T-helper 1 cell (primary cell): ENCODE data around the gene CLDN6.

Experiments
- DNase-seq, 5 donors: peaks; one replicate each; pipeline ENCODE4 v3.0.0-alpha.2; 2012 to 2020

The CLDN6 gene

DNA sequence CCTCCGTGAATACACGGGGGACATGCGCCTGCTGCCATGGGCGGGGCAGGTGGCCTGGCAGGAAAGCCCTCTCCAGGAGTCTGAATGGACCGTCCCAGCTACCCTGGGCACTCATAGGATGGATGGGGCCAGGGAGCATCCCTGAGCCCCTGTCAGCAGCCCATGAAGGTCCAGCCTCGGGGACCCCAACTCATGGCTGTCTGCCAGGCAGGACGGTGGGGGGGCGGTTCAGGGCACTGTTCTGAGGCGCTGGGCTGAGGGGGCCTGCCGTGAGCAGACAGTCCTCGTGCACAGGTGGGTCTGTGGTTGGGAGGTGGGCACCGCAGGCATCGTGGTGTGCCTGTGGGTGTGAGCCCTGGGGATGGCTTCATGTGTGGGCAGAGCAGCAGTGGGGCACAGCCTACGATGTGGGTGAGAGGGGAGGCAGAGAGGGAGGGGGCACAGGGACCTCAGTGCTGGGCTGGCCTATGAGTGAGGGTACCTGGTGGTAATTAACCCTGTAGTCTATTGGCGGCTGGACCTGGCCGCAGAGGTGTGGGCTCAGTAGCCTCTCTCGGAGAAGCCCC, 31.3 kb downstream of the CLDN6 start:
- no peak for DNase-seq

DNA sequence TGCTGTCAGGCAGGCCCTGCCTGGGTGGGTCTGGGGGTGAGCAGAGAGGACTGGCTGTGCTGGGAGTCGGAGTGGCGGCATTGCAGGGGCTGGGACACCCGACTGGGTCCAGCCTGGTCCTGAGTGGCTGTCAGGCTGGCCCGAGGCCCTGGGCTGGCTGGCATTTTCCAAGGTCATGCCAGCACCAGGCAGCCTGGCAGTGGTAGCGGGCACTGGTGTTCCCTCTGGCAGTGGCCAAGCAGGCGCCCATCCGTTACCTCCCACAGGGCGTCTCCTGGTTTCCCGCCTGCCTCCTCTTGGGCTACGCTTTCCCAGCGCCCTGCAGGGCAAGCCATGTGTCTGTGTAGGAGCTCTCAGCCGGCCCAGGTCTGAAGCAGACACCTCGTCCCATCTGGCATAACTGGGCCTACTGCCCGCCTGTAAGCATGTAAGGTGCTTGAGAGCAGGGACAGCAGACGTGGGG, 32.1 kb downstream of the CLDN6 start:
- no peak for DNase-seq

DNA sequence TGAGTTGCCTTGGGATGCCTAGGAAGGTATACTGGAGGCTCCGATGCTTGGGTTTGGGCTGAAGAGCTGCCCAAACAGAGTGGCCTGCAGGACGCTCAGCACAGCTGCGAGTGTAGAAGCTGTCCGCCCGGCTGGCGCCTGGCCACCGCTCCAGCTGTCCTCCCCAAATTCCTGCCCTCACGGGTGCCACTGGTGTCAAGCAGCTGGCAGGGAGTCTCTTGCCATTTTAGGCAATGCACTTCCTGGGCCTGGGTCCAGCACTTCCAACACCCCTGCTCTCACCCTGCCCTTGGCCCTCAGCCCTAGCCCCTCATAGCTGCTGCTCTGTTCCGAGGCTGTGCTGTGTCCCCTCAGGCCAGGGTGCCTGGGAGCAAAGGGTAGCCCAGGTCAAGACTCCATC, 32.5 kb downstream of the CLDN6 start:
- no peak for DNase-seq

DNA sequence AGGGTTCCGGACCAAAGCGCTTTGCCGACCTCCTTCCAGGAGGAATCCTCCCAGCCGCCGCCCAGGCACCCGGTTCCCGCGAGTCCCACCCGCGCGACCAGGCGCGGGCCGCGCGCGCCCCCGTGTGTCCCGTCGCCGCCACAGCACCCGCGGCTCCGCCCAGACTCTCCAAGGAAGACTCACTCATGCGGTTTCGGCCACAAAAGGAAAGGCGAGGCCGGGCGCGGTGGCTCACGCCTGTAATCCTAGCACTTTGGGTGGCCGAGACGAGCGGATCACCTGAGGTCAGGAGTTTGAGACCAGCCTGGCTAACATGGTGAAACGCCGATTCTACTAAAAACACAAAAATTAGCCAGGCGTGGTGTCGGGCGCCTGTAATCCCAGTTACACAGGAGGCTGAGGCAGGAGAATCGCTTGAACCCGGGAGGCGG, 34.3 kb downstream of the CLDN6 start:
- DNase-seq: peak; percentile 39 to 62 (median 51)

DNA sequence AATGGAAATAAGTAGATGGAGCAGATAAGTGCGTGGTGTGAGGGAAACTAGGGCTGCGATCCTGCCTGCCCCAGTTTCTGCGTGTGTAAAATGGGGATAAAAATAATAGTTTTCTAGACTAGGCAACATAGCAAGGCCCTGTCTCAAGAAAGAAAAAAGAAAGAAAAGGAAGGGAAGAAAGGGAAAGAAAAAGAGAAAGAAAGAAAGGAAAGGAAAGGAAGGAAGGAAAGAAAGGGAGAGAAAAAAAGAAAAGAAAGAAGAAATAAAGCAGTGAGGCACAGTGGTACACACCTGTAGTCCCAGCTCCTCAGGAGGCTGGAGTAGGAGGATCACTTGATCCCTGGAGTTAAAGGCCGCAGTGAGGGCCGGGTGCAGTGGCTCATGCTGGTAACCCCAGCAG, 35.6 kb downstream of the CLDN6 start:
- no peak for DNase-seq

DNA sequence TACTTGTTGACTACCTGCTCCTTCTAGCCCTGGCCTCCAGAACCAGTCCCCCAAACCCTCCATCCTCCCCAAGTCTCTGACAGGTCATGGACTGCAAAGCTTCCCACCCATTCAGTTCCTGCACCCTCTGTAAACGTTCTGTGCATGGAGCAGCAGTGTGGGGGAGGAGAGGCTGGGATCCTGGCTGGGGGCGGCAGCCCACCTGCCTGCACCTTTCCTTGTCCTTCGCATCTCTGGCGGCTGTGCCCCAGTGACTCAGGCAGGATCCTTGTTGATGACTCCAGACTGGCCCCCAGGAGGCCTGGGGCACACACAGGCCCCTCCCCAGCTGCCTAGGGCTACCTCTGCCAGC, 36.1 kb downstream of the CLDN6 start:
- no peak for DNase-seq

DNA sequence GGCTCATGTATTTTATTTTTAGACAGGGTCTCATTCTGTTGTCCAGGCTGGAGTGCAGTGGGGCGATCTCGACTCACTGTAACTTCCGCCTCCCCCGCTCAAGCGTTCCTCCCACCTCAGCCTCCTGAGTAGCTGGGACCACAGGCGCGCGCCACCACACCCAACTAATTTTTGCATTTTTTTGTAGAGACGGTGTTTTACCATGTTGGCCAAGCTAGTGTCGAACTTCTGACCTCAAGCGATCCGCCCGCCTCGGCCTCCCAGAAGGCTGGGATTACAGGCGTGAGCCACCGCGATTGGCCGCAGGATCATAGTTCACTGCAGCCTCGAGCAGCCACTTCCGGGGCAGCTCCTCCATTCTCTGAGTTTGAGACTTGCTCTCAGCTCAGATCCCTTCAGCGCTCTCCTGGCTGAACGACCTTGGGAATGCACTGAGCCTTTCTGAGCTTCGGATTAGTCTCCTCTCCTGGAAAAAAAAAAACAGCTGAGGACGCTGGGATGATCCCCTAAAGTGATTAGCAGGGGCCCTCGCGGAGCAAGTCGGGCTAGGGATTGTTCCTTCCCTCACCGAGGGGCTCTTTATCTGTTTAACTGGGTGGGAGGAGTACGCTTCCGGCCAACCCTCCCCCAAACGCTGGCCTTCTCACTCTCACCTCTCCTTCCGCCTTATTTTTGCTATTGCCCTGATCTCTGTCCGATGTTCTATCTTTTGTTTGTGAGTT, 36.6 kb downstream of the CLDN6 start:
- DNase-seq: no peak

DNA sequence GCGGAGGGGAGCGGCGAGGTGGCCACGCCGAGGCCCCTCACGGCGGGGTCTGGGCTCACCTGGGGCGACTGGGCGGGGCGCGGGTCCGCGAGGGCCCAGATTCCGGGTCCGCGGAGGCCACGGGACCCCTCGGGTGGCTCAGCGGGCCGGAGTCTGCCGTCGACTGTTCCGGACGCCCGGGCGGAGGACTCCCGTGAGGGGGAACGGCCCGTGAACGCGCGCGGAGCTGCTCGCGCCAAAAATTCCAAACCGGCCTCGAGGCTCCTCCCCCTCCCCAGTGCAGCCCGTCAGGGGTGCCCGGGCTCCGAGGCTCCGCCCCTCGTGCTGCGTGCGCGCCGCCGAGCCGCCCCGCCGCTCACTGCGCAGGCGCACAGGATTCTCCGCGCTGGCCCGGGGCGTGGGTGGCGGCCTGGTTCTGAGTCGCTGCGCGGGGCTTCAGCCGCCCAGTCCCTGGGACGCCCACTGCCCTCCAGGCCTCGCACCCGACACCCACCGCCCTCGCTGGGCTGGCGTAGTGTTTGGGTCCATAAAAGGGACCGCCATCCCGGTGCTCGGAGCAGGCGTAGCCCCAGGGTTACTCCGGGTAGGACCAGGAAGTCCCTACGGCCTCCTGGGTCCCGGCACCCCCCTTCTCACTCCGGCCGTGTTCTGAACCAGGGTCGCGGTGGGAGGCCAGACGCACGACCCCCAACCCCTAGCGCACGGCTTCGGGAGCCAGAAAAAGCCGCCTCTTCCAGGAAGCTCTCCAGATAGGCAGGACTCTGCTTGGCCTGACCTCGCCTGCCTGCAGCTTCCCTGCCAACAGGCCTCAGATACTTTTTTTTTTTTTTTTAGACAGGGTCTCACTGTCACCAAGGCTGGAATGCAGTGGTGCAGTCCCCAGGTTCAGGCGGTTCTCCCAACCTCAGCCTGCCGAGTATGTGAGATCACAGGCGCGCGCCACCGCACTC, 37.5 kb downstream of the CLDN6 start, which contains the start of gene PKMYT1:
Gene PKMYT1 (minus strand): TSS at position 220 of the 950 bp plus-strand sequence. CDS start 789 bp downstream, outside the sequence.
- peak; percentile 89 to 96 (median 91) for DNase-seq

DNA sequence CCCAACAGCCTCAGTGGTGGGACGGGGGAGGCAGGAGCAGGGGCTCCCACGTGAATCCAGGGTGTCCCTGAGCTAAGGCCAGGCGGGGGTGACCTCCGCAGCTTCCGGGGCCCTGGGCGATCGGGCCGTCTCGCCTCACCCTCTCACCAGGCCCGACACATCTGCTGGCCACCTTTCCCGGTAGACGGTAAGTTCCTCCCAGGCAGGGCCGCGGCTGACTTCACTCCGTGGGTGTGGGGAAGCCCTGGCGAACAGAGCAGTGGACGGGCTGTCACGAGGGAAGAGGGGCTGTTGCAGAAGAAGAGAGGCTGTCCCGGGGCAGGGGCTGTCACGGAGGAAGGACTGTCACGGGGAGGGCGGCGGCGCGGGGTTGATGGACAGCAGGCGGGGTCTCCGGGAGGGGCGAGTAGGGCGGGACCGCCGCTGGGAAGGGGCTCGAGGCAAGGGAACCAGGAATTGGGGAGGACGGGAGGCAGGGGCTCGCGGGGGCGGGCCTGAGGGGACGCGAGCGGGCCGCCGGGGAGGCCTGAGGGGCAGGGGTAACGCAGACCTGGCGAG, 38.2 kb downstream of the CLDN6 start:
- DNase-seq: no peak

DNA sequence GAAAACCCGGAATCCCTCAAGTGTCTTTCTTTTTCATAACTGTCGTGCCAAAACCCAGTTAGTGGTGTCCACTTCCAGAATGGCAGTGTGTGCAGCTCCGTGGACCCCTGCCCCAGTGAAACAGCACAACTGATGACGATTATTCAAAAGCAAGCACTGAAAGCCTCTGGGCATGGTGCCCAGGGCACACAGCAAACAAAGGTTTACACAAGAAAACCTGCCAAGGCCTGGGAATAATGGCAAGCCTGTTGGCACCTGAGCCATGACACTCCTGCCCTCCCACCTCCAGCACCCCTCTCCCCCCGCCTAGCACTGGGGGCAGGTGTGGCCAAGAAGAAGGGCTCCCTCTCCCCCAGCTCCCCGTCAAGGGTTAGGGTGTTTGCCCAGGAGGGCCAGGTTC, 40.5 kb downstream of the CLDN6 start:
- DNase-seq: no peak

DNA sequence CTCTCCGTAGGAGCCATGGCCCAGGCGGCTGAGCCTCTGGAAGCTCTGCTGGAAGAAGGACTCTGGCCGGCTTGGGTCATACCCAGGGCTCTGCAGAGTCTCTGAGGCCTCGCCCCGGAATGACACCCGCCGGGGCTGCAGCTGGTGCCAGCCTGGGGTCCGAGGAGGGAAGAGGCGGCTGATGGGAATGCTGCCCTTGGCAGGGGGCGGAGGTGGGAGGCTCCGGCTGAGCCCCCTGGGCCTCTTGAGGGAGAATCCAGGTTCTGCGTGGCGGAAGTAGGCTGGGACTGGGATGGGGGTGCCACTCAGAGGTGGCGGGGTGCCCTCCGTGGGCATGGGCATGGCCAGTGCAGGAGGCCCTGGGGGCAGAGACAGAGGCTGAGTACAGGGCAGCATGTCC, 41.3 kb downstream of the CLDN6 start:
- no peak for DNase-seq

DNA sequence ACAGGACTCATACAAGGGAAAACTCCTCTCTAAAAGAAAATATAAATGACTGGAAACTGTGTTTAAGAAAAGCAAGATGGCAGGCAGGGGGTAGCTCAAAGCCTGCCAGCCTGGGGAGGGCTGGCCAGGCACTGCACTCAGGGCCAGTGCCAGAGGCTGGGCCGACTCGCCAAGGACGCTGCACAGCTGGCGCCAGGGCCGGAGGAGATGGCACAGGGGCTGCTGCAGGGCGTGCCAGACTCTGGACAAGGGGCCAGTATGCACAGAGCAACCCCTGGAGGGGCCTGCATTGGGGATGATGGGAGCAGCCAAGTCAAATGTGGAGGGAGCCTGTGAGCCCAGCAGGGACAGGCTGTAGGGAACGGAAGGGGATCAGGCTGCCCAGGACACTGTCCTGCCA, 41.8 kb downstream of the CLDN6 start:
- DNase-seq: no peak

DNA sequence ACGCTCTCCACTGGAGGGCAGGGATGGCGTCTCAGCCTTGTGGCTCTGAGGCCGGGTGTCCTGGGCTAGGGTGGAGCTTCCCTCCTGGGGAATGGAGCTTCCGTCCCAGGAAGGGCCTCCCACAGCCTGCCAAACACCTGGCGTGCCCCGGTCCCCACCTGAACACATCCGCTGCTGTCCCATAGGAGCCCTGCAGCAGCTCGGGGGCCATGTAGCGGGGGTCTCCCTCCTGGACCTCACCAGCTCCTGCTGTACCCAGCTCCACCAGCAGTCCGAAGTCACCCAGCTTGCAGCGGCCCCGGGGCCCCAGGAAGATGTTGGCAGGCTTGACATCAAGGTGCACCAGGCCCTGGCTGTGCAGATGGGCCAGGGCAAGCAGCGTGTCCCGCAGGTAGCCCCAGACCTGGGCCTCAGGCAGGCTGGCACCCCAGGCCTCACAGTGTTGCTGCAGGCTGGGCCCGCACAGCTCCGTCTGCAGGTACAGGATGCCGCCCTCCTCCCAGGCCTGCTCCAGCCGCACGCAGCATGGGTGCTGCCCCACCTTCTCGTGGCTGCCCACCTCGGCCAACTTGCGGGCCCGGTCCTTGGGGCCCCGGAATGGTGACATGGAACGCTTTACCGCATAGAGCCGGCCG, 42.7 kb downstream of the CLDN6 start:
- DNase-seq: no peak

DNA sequence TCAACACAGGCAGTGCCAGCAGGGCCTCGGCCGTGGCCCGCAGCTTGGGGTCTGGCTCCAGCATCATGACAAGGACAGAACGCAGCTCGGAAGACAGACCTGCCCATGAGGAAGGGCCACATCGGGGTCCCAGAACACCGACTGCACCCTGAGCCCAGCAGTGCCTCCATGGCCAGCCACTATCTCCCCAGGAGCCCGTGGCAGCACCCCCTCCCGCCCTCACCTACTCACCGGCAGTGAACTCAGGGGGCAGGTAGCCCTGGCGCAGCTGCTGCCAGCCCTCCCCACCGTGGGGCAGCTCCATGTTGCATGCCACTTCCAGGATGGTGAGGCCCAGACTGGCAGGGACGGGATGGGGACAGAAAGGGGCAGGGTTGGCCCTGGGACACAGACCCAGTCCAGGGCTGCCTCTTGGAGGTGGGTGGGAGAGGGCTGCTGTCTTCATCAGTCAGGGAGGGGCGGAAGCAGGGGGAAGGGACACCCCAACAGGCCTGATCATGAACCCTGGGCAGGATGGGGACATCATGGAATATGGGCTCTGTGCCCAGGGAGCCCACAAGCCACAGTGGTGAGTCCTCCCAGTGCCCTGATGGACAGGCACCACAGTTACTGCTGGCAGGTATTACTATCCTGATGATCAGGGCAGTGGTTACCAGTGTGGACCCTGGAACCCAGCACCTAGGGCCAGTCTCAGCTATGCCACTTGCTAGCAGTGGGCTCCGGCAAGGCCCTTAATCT, 43.5 kb downstream of the CLDN6 start:
- no peak for DNase-seq

DNA sequence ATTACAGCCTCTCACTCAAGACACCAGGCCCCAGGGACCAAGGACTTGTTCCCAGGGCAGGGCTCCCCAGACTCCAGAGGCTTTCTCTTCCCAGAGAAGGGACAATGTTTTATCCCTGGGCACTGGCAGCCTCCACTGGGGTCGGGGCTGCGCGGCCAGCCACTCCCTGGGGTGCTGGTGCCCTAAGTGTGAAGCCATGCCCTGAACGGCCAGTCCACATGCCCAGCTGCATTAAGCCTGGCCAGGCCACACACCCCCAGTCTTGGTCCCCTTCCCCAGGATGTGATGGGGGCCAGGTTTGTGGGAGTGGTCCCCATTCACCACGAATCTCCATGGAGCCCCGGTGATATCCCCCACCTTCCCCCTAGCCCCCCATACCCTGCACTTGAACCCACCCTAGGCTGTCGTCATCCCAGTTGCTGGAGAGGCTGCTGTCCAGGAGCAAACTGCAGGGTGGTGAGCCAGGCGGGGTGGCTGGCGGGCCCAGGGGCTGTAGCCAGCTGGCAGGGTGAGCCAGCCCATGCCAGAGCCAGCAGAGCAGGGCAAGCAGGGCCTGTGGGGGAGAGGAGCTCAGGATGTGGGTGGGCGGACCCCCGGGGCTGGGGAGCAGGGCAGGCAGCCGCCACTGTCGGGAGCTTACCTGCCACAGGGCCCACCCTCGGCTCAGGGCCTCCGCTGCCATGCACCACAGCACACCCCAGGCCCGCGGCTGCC, 44.2 kb downstream of the CLDN6 start:
- no peak for DNase-seq

DNA sequence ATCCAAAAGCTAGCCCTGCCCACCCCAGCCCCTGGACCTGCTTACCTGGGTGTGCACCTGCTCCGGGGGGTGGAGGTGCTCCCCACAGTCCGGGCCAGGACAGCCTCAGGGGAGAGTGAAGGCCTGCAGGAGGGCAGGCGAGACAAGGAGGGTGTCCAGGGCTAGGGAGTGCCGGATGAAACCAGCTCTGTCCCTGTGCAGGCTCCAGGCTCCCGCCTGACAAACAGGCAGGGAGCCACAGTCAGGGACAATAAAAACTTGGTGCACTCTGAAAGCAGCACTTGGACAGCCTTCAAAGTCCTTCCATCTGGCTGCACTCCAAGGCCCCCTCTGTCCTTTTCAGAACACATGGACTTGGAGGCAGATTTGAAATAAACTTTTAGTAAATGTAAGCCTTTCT, 44.9 kb downstream of the CLDN6 start:
- no peak for DNase-seq

DNA sequence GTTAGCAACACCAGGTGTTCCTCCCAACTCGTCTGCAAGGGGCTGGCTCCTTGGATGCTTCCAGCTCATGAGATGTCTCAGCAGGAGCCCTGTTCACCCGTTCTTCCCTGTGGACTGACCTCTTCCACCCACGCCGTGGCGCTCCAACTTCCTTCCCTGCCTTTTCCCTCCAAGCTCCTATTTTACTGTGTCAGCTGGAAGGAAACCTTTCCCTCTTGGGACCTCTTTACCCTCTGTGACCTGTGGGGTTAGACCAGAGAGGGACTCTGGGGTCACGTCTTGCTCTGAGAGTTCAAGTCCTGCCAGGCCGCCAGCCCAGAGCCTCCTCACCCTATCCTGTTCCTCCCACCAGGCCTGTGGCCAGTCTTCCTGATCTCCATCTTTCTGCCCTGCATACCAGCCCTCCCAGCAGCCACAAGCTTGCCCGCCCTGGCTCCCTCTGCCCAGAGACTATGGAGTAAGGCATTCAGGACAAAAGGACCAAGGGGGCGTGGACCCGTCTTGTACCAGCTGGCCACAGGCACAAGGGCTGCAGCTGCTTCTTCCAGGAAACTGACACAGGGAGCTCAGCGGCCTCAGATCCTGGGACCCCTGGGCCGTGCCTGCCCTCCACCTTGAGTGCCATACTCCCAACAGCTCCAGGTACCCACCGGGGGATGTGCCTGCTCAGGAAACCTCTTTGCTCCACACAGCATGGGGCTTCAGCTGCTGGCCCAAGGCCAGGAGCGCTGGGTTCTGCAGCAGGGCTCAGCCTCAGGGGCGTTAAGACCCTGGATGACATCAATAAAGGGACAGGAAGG, 45.8 kb downstream of the CLDN6 start:
- DNase-seq: no peak

DNA sequence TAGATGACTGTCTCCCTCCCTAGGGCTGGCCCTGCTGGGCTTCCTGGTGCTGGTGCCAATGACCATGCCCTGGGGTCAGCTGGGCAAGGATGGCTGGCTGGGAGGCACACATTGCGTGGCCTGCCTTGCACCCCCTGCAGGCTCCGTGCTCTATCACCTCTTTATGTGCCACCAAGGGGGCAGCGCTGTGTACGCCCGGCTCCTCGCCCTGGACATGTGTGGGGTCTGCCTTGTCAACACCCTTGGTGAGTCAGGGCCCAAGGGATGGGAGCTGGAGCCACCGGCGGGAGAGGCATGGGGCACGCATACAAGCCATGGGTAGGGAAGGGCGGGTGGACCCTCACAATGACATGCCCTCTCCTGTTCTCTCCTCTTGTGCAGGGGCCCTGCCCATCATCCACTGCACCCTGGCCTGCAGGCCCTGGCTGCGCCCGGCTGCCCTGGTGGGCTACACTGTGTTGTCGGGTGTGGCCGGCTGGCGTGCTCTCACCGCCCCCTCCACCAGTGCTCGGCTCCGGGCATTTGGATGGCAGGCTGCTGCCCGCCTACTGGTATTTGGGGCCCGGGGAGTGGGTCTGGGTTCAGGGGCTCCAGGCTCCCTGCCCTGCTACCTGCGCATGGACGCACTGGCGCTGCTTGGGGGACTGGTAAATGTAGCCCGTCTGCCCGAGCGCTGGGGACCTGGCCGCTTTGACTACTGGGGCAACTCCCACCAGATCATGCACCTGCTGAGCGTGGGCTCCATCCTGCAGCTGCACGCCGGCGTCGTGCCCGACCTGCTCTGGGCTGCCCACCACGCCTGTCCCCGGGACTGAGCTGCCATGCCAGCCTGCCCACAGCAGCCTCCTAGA, 46.6 kb downstream of the CLDN6 start:
- DNase-seq: no peak

DNA sequence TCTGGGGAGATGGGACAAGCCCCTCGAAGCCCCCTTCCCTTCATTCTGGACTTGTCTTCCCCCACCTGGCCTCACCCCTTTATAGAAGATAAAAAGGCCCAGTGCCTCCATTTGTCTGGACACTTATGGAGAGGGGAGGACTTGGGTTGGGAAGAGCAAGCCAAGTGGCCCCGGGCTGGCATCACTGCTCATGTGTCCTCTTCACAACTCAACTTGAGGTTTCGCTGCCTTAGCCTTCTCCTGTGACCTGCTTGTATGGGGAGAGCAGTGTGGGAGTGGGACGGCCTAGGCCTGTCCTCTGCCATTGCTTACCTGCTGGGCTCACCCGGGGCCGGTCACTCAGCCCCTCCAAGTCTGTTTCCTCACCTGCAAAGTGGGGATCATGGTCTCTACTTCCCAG, 47.4 kb downstream of the CLDN6 start:
- no peak for DNase-seq
